Mesenteric fat pad (tissue), 1 donor: ENCODE measurements around the gene BMF. TPM values are rescaled to one million over a fixed set of nuclear protein-coding genes. Genes with fewer than 3 reads are reported as not detected.
"Not testable (repeated sequence)": the region's sequence is repeated elsewhere in the genome, so short reads cannot be mapped to it uniquely, and the experiment has no call there.

ENCODE experiments used
- DNase-seq: peaks from one replicate; pipeline ENCODE4 v3.0.0-alpha.2; 2020; ENCODE audit warnings: low spot score
- total RNA-seq: library from RNA; stranded (reverse); fragmentation: NEBNext Ultra II Directional; extraction: Animal tissue kit (Norgen Biotek cat#: 25700); gene quantifications from one replicate; pipeline ENCODE4 v1.2.1, GENCODE V29; 2021
- donor health status: DM: yes; HTN: yes; CAD: no.

Gene BMF
- total RNA-seq, 1 donor from 2014 or later = 4.0 TPM

GRCh38 chr15:40088929-40089755 lies 19.5 kb downstream of the BMF start:
- DNase-seq = no peak

GRCh38 chr15:40087991-40088928 lies 20.4 kb downstream of the BMF start:
- DNase-seq = no peak

GRCh38 chr15:40087068-40087810 lies 21.4 kb downstream of the BMF start:
- no peak for DNase-seq

- no peak for DNase-seq
Observed at GRCh38 chr15:40085266-40085665, 23.4 kb downstream of the BMF start.

GRCh38 chr15:40084650-40085049 lies 24.0 kb downstream of the BMF start:
- no peak for DNase-seq

GRCh38 chr15:40082195-40082883 lies 26.3 kb downstream of the BMF start:
- no peak for DNase-seq

GRCh38 chr15:40081691-40082194 lies 26.9 kb downstream of the BMF start:
- no peak for DNase-seq

GRCh38 chr15:40080847-40081246 lies 27.8 kb downstream of the BMF start:
- no peak for DNase-seq

GRCh38 chr15:40080104-40080503 lies 28.6 kb downstream of the BMF start:
- DNase-seq = no peak

- no peak for DNase-seq
Observed at GRCh38 chr15:40079456-40079855, 29.2 kb downstream of the BMF start.

- no peak for DNase-seq
Observed at GRCh38 chr15:40075298-40076044, 33.2 kb downstream of the BMF start.

- not testable (repeated sequence) for DNase-seq
Observed at GRCh38 chr15:40074656-40075055, 34.0 kb downstream of the BMF start.

- not testable (repeated sequence) for DNase-seq
Observed at GRCh38 chr15:40073716-40074490, 34.8 kb downstream of the BMF start.

- DNase-seq = no peak
Observed at GRCh38 chr15:40072216-40072990, 36.3 kb downstream of the BMF start.

GRCh38 chr15:40070608-40071218 lies 38.0 kb downstream of the BMF start:
- DNase-seq = no peak

GRCh38 chr15:40070166-40070557 lies 38.5 kb downstream of the BMF start:
- DNase-seq = no peak
